C4-2B (cell line): ENCODE results near the gene FLYWCH1.

ENCODE experiments used
- H3K27ac ChIP-seq: fragments of 450-650 bp; 2 replicates; pipeline ENCODE4 v1.5.1; 2017
- ZFX ChIP-seq: fragments of 450-650 bp; IDR thresholded peaks from 2 replicates; pipeline ENCODE4 v1.6.1; 2017
- TF ChIP-seq, protein P1 (sequence below): fragments of 450-650 bp; conservative IDR thresholded peaks from 2 replicates; pipeline ENCODE4 v1.5.1; 2017; ENCODE audit warnings: mild to moderate bottlenecking

The FLYWCH1 gene, protein sequence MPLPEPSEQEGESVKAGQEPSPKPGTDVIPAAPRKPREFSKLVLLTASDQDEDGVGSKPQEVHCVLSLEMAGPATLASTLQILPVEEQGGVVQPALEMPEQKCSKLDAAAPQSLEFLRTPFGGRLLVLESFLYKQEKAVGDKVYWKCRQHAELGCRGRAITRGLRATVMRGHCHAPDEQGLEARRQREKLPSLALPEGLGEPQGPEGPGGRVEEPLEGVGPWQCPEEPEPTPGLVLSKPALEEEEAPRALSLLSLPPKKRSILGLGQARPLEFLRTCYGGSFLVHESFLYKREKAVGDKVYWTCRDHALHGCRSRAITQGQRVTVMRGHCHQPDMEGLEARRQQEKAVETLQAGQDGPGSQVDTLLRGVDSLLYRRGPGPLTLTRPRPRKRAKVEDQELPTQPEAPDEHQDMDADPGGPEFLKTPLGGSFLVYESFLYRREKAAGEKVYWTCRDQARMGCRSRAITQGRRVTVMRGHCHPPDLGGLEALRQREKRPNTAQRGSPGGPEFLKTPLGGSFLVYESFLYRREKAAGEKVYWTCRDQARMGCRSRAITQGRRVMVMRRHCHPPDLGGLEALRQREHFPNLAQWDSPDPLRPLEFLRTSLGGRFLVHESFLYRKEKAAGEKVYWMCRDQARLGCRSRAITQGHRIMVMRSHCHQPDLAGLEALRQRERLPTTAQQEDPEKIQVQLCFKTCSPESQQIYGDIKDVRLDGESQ

GRCh38 chr16:2911638-2912329 is at the start of gene FLYWCH1:
Gene FLYWCH1 (plus strand): TSS chr16:2911931. CDS start chr16:2929686, 17,755 bp downstream.
- TF ChIP-seq, protein P1, sequence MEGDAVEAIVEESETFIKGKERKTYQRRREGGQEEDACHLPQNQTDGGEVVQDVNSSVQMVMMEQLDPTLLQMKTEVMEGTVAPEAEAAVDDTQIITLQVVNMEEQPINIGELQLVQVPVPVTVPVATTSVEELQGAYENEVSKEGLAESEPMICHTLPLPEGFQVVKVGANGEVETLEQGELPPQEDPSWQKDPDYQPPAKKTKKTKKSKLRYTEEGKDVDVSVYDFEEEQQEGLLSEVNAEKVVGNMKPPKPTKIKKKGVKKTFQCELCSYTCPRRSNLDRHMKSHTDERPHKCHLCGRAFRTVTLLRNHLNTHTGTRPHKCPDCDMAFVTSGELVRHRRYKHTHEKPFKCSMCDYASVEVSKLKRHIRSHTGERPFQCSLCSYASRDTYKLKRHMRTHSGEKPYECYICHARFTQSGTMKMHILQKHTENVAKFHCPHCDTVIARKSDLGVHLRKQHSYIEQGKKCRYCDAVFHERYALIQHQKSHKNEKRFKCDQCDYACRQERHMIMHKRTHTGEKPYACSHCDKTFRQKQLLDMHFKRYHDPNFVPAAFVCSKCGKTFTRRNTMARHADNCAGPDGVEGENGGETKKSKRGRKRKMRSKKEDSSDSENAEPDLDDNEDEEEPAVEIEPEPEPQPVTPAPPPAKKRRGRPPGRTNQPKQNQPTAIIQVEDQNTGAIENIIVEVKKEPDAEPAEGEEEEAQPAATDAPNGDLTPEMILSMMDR: no peak
- TF ChIP-seq ZFX: peak; percentile 48; the same call in 1 of the 2 replicates
- peak within 1 kb of the TSS; percentile 78 for H3K27ac ChIP-seq

DNA sequence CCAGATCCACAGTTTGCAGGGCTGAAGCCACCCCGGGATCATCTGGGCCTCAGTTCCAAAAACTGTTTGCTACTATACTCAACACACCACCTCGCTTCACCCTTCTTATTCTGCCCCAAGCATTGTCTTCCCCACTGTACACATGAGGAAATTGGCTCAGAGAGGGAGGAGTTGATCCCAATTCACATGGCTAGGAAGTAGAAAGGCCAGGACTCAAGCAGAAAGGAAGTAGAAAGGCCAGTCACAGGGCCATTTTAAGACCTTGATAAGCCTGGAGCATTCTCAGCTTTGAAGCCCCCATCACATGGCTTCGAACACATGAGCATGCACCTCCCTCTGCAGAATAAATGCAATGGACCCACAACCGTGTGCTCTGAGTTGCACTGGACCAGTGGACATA is 46.1 kb upstream of the FLYWCH1 start:
- TF ChIP-seq, protein P1: no peak
- no peak for TF ChIP-seq ZFX

DNA sequence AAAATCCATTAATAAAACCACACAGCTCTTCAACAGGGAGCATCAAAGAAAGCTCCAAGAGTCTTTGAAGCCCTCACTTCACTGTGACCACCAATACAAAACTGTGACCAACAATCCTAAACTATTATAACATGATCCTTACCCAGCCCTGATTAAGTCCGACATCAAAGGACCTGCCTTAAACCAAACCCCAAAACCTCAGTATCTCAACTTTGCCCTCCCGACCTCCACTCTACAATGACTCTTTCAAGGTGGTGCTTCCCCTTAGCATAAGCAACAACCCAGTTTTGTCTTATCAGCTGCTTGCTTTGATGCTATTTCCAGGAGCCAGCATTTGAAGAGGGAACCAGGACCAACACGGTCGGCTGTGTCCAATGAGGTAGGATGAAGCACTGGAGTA is 45.3 kb upstream of the FLYWCH1 start:
- H3K27ac ChIP-seq: no peak overlapping the region
- TF ChIP-seq, protein P1: no peak
- TF ChIP-seq ZFX: no peak

More for the DNA sequence above, 46.1 kb upstream of the FLYWCH1 start:
- no peak overlapping the region for H3K27ac ChIP-seq

DNA sequence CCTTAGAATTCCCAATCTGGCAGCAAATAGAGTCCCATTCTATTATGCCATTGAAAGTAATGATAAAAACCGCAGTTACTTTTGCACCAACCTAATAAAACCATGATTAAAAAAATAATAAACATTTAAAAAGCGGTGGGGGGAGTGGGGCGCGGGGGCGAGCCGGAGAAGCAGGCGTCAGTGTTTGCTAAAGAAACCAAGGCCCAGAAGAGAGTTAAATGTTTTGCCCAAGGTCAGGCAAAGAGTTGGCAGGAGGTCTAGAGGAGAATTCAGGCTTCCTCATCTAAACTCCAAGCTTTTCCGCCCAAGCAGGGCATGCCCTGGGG is 44.1 kb upstream of the FLYWCH1 start:
- H3K27ac ChIP-seq: peak overlapping the region; percentile 82

GRCh38 chr16:2867987-2868789 is 43.5 kb upstream of the FLYWCH1 start:
- TF ChIP-seq ZFX: no peak; the same call in 1 of the 2 replicates
- TF ChIP-seq, protein P1: peak; percentile 98
- H3K27ac ChIP-seq: peak overlapping the region; percentile 82

More for the DNA sequence above, 44.1 kb upstream of the FLYWCH1 start:
- TF ChIP-seq, protein P1: no peak
- TF ChIP-seq ZFX: no peak

DNA sequence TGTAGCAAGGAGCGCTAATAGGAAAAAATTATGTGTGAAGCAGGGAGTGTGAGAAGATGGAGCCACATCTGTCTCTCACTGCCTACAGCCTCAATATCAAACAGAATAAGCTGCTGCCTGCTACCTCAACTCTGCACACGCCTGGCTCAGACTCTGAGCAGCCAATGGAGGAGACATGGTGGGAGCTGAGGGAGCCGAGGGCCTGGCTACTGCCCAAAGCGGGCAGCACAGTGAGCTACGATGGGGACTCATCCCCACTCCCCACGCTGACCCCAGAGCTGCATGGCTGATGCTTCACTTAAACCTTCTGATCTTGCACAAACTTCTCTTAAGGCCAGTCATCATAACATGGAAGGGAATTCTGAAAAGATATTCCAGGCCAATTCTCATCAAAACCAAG is 39.8 kb upstream of the FLYWCH1 start:
- TF ChIP-seq ZFX: no peak
- TF ChIP-seq, protein P1: no peak
- no peak overlapping the region for H3K27ac ChIP-seq
